ENCODE data around the gene OTC.
A peak's percentile ranks its signal among the peaks of the same experiment; 100 is the strongest.

Gene OTC

GRCh38 chrX:38352362-38352761, at the start of gene OTC:
Gene OTC, plus strand, starts transcription at chrX:38352604. Its CDS starts 93 bp downstream, at chrX:38352697.
- no peak for DNase-seq (ENCODE audit: low spot score)

DNA sequence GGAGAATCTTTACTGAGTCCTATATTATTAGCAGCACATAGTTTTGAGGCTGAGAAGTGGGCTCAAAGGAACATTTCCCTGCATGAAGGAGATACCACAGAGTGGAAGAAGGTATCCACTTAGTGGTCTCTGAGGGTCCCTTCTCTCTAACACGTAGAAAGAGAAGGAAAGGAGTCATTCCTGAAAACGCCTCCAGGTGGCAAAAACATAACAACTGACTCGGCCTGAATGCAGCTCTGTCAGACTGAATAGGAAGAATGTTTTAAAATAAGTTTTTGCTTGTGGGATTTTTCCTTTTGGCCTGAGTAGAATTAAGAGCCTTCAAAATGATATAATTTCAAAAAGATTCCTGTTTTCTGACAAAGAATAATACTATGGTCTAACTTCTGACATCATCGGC, 48.4 kb upstream of the OTC start:
- no peak for DNase-seq (ENCODE audit: low spot score)

- no peak for DNase-seq (ENCODE audit: low spot score)
Measured at GRCh38 chrX:38305971-38306370, 46.4 kb upstream of the OTC start.

DNA sequence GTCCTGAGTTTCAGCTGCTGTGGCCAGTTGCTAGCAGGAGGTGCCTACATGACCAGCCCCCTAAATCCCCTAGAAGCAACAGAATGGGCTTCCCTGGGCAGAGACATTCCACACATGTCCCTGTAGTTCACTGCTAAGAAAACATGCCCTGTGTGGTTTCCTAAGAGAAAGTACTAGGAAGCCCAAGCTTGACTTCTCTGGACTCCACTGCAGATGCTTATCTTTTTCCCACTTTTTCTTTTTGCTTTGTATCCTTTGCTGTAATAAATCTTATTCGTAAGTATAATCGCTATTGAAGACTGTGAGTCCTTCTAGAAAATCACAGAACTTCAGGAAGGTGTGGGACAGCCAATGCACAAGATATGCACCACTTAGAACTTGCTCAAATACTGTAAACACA, 40.7 kb upstream of the OTC start:
- no peak for DNase-seq (ENCODE audit: low spot score)

GRCh38 chrX:38312436-38312835, 40.0 kb upstream of the OTC start:
- no peak for DNase-seq (ENCODE audit: low spot score)

DNA sequence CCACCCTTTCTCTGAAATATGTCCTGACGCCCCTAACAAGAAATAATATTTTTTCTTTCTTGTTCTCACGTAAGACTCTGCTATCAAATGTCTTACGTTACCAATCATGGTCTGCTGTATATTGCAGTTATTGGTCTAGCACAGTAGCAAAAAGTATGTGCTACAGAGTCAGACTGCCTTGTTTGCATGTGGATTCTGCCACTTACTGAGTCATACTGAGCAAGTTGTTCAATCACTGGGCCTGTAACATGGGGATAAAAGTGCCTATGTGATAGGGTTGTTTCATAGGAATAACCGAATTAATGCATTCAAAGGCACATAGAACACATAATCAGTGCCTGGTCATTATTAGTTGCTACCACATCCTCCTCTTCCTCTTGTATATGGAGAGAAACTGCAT, 39.2 kb upstream of the OTC start:
- no peak for DNase-seq (ENCODE audit: low spot score)

- DNase-seq (ENCODE audit: low spot score): no peak
Measured at GRCh38 chrX:38315186-38315585, 37.2 kb upstream of the OTC start.

DNA sequence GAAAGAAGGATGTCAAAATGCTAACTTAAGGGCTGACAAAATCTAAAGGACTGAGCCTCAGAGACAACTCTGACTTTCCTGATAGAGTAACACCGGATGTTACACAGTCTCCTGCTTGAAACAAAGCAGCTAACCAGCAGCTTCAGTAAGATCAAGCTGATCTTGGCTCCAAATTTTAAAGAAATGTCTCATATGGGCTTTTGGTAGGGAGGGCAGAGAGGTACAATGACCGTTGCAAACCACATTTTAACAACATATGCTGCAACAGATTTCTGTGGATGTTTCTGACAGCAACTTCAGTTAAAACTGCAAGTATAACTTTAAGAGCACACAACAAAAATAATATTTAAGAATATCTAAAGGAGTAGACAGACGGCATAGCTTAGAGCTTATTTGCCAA, 34.2 kb upstream of the OTC start:
- DNase-seq (ENCODE audit: low spot score): no peak

- no peak for DNase-seq (ENCODE audit: low spot score)
Measured at GRCh38 chrX:38318606-38319005, 33.8 kb upstream of the OTC start.

GRCh38 chrX:38320819-38321218, 31.6 kb upstream of the OTC start:
- no peak for DNase-seq (ENCODE audit: low spot score)

DNA sequence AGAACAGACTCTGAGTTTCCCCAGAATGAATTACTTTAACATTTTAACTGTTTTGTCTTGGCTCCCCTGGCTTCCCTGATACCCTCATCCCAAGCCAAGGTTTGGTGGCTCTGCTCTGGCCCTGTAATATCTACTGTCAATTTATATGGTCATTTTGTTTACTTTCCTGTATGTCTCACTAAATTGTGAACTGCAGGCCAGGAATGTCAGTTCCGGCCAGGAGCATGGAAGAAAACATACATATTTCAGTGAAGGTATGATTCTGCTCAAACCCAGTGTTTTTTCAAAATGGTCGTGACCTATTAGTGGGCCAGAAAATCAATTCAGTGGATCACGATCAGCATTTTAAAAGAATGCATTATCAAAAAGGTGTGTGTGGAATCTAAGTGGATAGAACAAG, 26.3 kb upstream of the OTC start:
- no peak for DNase-seq (ENCODE audit: low spot score)

DNA sequence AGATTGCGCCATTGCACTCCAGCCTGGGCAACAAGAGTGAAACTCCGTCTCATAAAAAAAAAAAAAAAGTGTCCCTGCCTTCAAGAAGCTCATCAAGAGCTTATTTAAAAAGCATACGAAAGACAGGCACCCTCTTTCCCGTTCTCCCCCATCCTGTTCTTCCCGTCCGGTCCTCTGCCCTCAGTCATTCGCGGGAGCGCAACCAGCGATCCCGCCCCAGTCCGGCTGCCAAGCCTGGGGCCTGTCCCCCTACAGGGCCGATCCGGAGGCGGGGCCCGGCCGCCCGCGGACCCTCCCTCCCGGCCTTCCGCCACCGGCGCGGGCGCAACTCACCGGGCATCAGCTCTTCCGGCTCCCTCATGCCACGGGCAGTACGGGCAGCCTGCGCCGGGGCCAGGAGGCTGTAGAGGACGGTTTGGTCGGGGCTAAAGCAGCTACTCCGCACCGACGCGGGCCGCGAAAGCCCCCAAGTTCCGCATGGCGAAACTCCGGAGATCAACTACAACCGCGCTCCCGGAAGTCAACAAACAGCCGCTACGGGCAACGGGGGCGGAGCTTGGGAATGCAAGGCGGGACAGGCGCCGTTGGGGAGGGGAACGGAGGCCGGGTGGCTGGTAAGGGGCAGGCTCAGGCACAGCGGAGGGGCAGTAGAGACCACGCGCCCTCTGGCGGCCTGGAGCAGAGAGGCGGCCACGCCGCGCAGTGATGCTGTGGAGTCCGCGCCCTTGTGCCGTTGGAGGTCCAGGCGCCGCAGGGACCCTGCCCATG, 25.2 kb upstream of the OTC start, which contains the start of gene RPGR:
TSS of gene RPGR (minus strand) at position 503 of the 768 bp plus-strand sequence. CDS start at position 361, 142 bp downstream.
- DNase-seq (ENCODE audit: low spot score): peak; percentile 92

GRCh38 chrX:38327775-38328081, 24.7 kb upstream of the OTC start:
- no peak for DNase-seq (ENCODE audit: low spot score)

DNA sequence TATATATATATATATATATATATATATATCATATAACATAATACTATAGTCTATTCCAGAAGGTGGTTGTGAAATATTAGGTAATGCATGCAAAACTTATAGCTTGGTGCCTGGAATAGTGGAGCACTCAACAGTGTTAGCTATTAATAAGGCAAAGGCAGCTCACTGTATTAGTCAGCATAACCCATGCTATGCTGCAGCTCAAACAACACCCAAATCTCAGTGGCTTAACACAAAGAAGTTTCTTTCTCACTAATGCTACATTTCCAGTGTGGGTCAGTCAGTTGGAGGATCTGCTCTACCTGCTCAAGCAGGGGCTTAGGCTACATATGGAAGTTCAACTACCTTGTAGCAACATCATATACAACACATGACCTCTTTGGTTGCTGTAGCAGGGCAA, 19.9 kb upstream of the OTC start:
- DNase-seq (ENCODE audit: low spot score): no peak

- no peak for DNase-seq (ENCODE audit: low spot score)
Measured at GRCh38 chrX:38335382-38335781, 17.0 kb upstream of the OTC start.

- no peak for DNase-seq (ENCODE audit: low spot score)
Measured at GRCh38 chrX:38336538-38337240, 15.7 kb upstream of the OTC start.

DNA sequence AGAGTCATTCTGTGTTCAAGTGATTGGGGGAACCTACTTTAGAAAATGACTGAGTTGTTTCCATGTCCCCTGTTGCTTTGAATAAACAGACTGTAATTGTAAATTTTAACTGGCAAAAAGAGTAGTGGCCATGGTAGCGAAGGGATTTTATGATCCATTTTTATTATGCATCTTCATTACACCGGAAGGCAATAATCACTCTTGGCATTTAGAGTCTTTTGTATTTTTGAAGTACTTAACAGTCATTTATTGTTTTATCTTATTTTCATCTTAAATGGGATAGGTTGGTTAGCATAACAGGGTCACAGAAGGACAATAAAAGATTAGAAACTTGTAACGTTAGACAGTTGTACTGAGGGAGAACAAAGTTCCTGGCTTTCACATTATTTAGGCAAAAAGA, 11.0 kb upstream of the OTC start:
- no peak for DNase-seq (ENCODE audit: low spot score)

DNA sequence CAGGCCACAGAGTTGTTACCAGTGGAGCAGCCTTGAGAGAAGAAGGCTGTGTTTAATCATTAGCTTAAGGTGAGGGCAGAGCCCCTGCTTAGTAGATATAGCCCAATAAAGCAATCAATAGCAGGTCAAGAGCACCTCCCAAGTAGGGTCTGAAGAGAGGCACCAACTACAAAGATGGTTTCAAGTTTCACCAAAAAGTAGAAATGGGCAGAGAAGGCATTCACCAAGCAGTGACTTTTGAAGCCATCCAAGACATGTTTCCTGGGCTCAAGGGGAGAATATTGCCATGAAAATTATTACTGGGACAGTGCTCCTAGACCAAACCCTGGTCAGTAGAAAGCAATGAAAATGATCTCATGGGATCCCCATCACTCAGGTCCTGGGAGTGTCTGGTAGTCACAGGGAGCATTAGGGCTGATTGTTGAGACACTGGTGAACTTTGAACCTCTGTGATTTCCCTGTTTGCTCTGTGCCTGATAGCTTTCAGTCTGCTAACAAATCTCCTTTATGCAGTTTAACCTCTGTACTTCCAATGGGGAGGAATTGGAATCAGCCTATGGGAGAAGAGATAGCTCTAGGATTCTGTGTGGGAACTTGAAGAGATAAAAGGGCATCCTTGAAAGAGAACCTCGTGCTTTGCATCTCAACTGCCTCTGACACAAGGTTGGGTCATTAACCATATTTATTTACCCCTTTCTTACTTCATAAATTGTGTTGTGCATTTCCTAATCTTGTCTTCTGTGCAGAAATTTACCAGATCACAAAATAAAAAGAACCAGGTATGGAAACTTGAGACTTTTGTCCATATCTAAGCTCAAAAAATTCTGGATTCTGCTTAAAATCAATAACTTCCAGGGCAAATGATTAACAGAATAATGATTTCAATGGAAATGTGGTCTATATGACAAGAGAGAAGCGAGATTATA, 9.3 kb upstream of the OTC start:
- no peak for DNase-seq (ENCODE audit: low spot score)

- DNase-seq (ENCODE audit: low spot score): no peak
Measured at GRCh38 chrX:38346150-38346549, 6.3 kb upstream of the OTC start.

- peak; percentile 1 for DNase-seq (ENCODE audit: low spot score)
Measured at GRCh38 chrX:38347136-38347535, 5.3 kb upstream of the OTC start.

- no peak for DNase-seq (ENCODE audit: low spot score)
Measured at GRCh38 chrX:38351346-38351745, 1.1 kb upstream of the OTC start.

- no peak for DNase-seq (ENCODE audit: low spot score)
Measured at GRCh38 chrX:38356401-38356800, 4.0 kb downstream of the OTC start.

Measured in CD4-positive, alpha-beta T cell treated with Interleukin-2 at 100 ng/mL for 4 hours (primary cell).